Endothelial cell of umbilical vein (primary cell): ENCODE data around the gene NUAK1. TPM values are rescaled to one million over a fixed set of nuclear protein-coding genes. Genes with fewer than 3 reads are reported as not detected.
A peak's percentile ranks its signal among the peaks of the same experiment; 100 is the strongest.

ENCODE experiments used
- BruUV-seq: library from RNA; stranded (reverse); fragments of 400-500 nt; replicated peaks from 2 replicates; lab custom pipeline; 2021; lab: Mats Ljungman, UMichigan
- CTCF ChIA-PET: fragments of 300-600, 350-600 bp; sonication (Branson Sonifier 250); formaldehyde crosslinking; loops from one replicate; lab custom pipeline; 2021; ENCODE audit warnings: antibody characterized with exemption, inconsistent platforms; lab: Charles Lee
- POLR2A ChIA-PET: fragments of 300-600, 350-600 bp; sonication (Branson Sonifier 250); formaldehyde crosslinking; loops from one replicate; lab custom pipeline; 2021; ENCODE audit warnings: antibody characterized with exemption, inconsistent platforms; lab: Charles Lee
- DNase-seq: peaks from one replicate; pipeline ENCODE4 v3.0.0-alpha.2; 2011; ENCODE audit warnings: low read depth, low spot score
- FAIRE-seq: peaks from 2 replicates; lab custom pipeline; 2011; peaks lifted over from hg19 to GRCh38; lab: Jason Lieb, UNC
- H2AFZ ChIP-seq: 2 replicates; pipeline ENCODE4 v1.6.0; 2012; ENCODE audit warnings: low read depth, low read length, control low read depth, inconsistent platforms
- H3K27ac ChIP-seq: 2 replicates; pipeline ENCODE4 v1.5.1; 2011; ENCODE audit warnings: low read depth, mild to moderate bottlenecking, control low read depth, low read length, moderate library complexity; ENCODE audit not compliant: insufficient read depth
- H3K27me3 ChIP-seq, 2 experiments: 2 replicates each; pipeline versions ENCODE4 v1.6.0 to v1.6.1; 2011; ENCODE audit warnings: low read length in 2 of 2, mixed read lengths in 1 of 2; ENCODE audit not compliant: control insufficient read depth in 2 of 2, insufficient read depth in 2 of 2
- H3K36me3 ChIP-seq, 2 experiments: 2 replicates in 1 of 2; 3 replicates in 1 of 2; pipeline ENCODE4 v1.5.1; 2011; ENCODE audit warnings: low read length in 2 of 2, mild to moderate bottlenecking in 1 of 2, moderate library complexity in 1 of 2; ENCODE audit not compliant: control insufficient read depth in 2 of 2, insufficient read depth in 2 of 2; ENCODE audit errors: extremely low read depth in 1 of 2
- H3K4me1 ChIP-seq: 3 replicates; pipeline ENCODE4 v1.5.1; 2011; ENCODE audit warnings: mild to moderate bottlenecking, low read length; ENCODE audit not compliant: control insufficient read depth, insufficient read depth; ENCODE audit errors: extremely low read depth
- H3K4me2 ChIP-seq: 2 replicates; pipeline ENCODE4 v1.6.1; 2011; ENCODE audit warnings: low read length, control low read depth, mixed read lengths; ENCODE audit not compliant: insufficient read depth
- H3K4me3 ChIP-seq, 3 experiments: fragments of 200-600 bp in 1 of 3; sonication (generic), shearing (Covaris generic) in 1 of 3; replicated peaks in 1 of 3; 2 replicates each; pipeline ENCODE4 v1.5.1; 2011 to 2016; ENCODE audit warnings: control low read depth in 3 of 3, low read length in 3 of 3, mild to moderate bottlenecking in 2 of 3, inconsistent platforms in 1 of 3, low read depth in 1 of 3, moderate library complexity in 1 of 3; ENCODE audit not compliant: insufficient read depth in 1 of 3
- H3K79me2 ChIP-seq: 2 replicates; pipeline ENCODE4 v1.6.0; 2012; ENCODE audit warnings: low read length, inconsistent platforms; ENCODE audit not compliant: control insufficient read depth, insufficient read depth
- H3K9ac ChIP-seq: replicated peaks from 2 replicates; pipeline ENCODE3; 2011; ENCODE audit warnings: low read length, control low read depth; ENCODE audit not compliant: insufficient read depth; ENCODE audit errors: extremely low read depth
- H3K9me1 ChIP-seq: replicated peaks from 3 replicates; pipeline ENCODE4 v1.6.0; 2011; ENCODE audit warnings: mild to moderate bottlenecking, low read length; ENCODE audit not compliant: control insufficient read depth, insufficient read depth; ENCODE audit errors: extremely low read depth
- H3K9me3 ChIP-seq: replicated peaks from 2 replicates; pipeline ENCODE4 v1.5.1; 2012; ENCODE audit warnings: low read length, inconsistent platforms; ENCODE audit not compliant: control insufficient read depth, insufficient read depth
- H4K20me1 ChIP-seq: replicated peaks from 2 replicates; pipeline ENCODE3; 2011; ENCODE audit warnings: mild to moderate bottlenecking, low read length; ENCODE audit not compliant: control insufficient read depth, insufficient read depth; ENCODE audit errors: extremely low read depth
- CTCF ChIP-seq, 2 donors: IDR thresholded peaks; 1 replicate in 1 of 2; 2 replicates in 1 of 2; pipeline ENCODE4 v1.5.1; 2011; ENCODE audit warnings: low read length in 2 of 2, mild to moderate bottlenecking in 2 of 2, moderate library complexity in 2 of 2, control low read depth in 1 of 2, inconsistent platforms in 1 of 2, low read depth in 1 of 2; ENCODE audit not compliant: insufficient read depth in 1 of 2; ENCODE audit errors: extremely low read depth in 1 of 2
- EZH2 ChIP-seq: IDR thresholded peaks from 2 replicates; pipeline ENCODE4 v1.6.1; 2012; ENCODE audit warnings: borderline replicate concordance, low read depth, mild to moderate bottlenecking, moderate library complexity, low read length, inconsistent platforms; ENCODE audit not compliant: severe bottlenecking
- FOS ChIP-seq: IDR thresholded peaks from 2 replicates; pipeline ENCODE4 v1.6.1; 2011; ENCODE audit warnings: mild to moderate bottlenecking, low read length, moderate library complexity, borderline replicate concordance; ENCODE audit not compliant: insufficient read depth
- GATA2 ChIP-seq: IDR thresholded peaks from 2 replicates; pipeline ENCODE4 v1.7.0; 2011; ENCODE audit warnings: low read depth, mild to moderate bottlenecking, moderate library complexity, mixed read lengths, low read length; ENCODE audit not compliant: insufficient read length, insufficient read depth
- JUN ChIP-seq: IDR thresholded peaks from 2 replicates; pipeline ENCODE4 v1.6.1; 2011; ENCODE audit warnings: borderline replicate concordance, low read depth; ENCODE audit not compliant: insufficient read length, insufficient read depth
- MAX ChIP-seq: IDR thresholded peaks from 2 replicates; pipeline ENCODE4 v1.6.1; 2011; ENCODE audit not compliant: insufficient read depth, insufficient read length
- MYC ChIP-seq: IDR thresholded peaks from one replicate; pipeline ENCODE4 v1.6.1; 2011; ENCODE audit warnings: mild to moderate bottlenecking, low read depth, low read length
- POLR2A ChIP-seq: IDR thresholded peaks from 2 replicates; pipeline ENCODE4 v1.6.1; 2012; ENCODE audit warnings: low read depth, mild to moderate bottlenecking, control low read depth, low read length
- dilution Hi-C: fragments of 300-500 bp; cut with MboI; formaldehyde crosslinking; loops from one replicate; pipeline ENCODE4 v1.15.0; 2019; ENCODE audit warnings: low sequenced_read_pairs; ENCODE audit not compliant: extremely low pct_ligation_motif_present
- intact Hi-C: fragments of 100-400 bp; cut with micrococcal nuclease; formaldehyde crosslinking; loops from one replicate; pipeline ENCODE4 v1.10.0; 2022
- polyA plus RNA-seq, 4 experiments: library from polyadenylated mRNA; depleted of rRNA in 3 of 4; stranded (reverse) in 3 of 4; unstranded in 1 of 4; fragments of >200 nt; gene quantifications; 2 replicates each; pipeline versions ENCODE4 v1.2.1 to v1.2.3, GENCODE V29; 2011 to 2012; ENCODE audit warnings: missing spikeins in 1 of 4
- total RNA-seq: library from RNA; stranded (reverse); gene quantifications from 2 replicates; pipeline ENCODE4 v1.2.3, GENCODE V29; 2021

The NUAK1 gene
- total and polyA plus RNA-seq, 2 donors (not counting 3 experiments of a cell fraction or from before 2014, with no cell fraction given), result 34.2 to 39.7 TPM

DNA sequence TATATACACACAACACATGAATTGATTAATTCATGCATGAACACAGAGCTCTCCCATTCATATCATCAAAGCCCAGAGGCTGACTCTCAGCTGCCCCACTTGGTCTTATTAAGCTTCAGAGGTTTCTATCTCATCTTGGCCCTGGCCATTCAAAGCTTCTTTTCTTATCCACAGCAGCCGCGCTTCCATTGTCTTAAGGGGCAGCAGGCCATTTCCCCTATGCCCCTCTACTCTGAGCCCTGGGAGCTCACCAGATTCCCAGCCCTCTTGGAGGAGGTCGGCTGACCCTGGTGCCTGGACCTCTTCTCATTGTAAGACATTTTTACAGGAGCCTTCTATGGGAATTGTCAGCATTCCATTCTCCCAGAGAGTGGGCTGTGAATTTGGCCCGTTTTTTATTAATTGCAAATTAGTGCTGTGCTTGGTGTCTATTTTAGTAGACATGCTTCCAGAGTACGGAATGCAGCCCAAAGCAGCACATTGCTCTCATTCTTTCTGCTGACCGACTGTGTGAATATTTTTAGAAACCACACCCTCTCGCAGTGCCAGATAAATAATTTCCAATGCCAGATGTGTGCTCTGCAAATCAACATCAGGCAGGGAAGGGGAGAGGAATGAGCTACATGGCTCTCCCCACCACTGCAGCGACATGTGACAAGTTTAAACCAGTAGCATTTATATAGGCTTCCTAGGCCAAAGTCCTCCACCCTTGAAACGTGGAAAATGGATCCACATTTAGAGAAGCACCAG lies 58.5 kb downstream of the NUAK1 start:
- FAIRE-seq (peak; percentile 62), DNase-seq (peak; percentile 65)
- Histone ChIP-seq H3K27ac (no peak overlapping the region), H4K20me1 (no peaks in the 10 kb centered on the region), H3K9me3 (no peaks in the 10 kb centered on the region), H3K4me1 (peaks cover 25% of the 10 kb centered on the region), H2AFZ (no peak overlapping the region), H3K9ac (no peak overlapping the region), H3K79me2 (no peaks in the 10 kb centered on the region), H3K36me3 (peaks cover 12 to 31% of the 10 kb centered on the region in 2 experiments), H3K4me3 (no peak overlapping the region), H3K4me2 (no peak overlapping the region), H3K27me3 (no peaks in the 10 kb centered on the region), H3K9me1 (no peaks in the 10 kb centered on the region)
- TF ChIP-seq FOS (no peak), CTCF (IDR thresholded peaks at IDR 0.05; ENCODE audit: extremely low read depth in 1 of 2, insufficient read depth in 1 of 2, low read depth in 1 of 2, low read length in 2 of 2) (no peak), EZH2 (no peak), MYC (no peak), GATA2 (no peak), MAX (no peak), POLR2A (no peak), JUN (no peak)
- POLR2A ChIA-PET, result no interaction called here
- BruUV-seq, result no TSS peak
- CTCF ChIA-PET, result interaction anchor here (1.3 to 2.4 kb wide), 5 partner anchors 14 to 374 kb away, joined by 3 to 9 read pairs (median 5); no protein-coding TSS in a partner anchor
- dilution Hi-C loops, result no loop called here
- intact Hi-C loops, result no loop called here
